ENCODE measurements around the gene CAPN5.

The CAPN5 gene

DNA sequence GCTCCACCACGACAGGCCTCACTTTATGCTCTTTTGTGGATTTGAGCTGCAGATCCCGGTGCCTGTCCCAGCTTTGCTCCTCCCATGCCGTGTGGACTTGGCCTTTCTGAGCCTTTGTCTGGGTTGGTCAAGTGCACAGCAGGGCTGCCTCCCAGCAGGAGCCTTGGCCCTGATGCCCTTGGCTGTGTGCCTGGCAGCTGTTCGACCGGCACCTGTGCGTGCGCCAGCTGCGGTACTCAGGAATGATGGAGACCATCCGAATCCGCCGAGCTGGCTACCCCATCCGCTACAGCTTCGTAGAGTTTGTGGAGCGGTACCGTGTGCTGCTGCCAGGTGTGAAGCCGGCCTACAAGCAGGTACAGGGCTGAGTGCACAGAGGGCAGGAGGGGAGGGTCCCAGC lies 107.8 kb downstream of the CAPN5 start:
- no peaks in the 10 kb centered on the region for H3K27me3 ChIP-seq (ENCODE audit: insufficient read depth, poor library complexity, severe bottlenecking)
- TF ChIP-seq, protein P1, sequence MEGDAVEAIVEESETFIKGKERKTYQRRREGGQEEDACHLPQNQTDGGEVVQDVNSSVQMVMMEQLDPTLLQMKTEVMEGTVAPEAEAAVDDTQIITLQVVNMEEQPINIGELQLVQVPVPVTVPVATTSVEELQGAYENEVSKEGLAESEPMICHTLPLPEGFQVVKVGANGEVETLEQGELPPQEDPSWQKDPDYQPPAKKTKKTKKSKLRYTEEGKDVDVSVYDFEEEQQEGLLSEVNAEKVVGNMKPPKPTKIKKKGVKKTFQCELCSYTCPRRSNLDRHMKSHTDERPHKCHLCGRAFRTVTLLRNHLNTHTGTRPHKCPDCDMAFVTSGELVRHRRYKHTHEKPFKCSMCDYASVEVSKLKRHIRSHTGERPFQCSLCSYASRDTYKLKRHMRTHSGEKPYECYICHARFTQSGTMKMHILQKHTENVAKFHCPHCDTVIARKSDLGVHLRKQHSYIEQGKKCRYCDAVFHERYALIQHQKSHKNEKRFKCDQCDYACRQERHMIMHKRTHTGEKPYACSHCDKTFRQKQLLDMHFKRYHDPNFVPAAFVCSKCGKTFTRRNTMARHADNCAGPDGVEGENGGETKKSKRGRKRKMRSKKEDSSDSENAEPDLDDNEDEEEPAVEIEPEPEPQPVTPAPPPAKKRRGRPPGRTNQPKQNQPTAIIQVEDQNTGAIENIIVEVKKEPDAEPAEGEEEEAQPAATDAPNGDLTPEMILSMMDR (IDR thresholded peaks at IDR 0.05; ENCODE audit: poor library complexity, severe bottlenecking): no peak
- no peak for DNase-seq (ENCODE audit: low spot score)
- no peak for ATAC-seq (ENCODE audit: low read depth)
- H3K4me1 ChIP-seq (ENCODE audit: insufficient read depth, poor library complexity, severe bottlenecking): no peaks in the 10 kb centered on the region
- H3K9me3 ChIP-seq (ENCODE audit: severe bottlenecking): no peaks in the 10 kb centered on the region
- H3K36me3 ChIP-seq (ENCODE audit: low read depth): no peaks in the 10 kb centered on the region
- no peak overlapping the region for H3K4me3 ChIP-seq (ENCODE audit: severe bottlenecking)
- H3K27ac ChIP-seq (ENCODE audit: poor library complexity, severe bottlenecking): no peak overlapping the region

DNA sequence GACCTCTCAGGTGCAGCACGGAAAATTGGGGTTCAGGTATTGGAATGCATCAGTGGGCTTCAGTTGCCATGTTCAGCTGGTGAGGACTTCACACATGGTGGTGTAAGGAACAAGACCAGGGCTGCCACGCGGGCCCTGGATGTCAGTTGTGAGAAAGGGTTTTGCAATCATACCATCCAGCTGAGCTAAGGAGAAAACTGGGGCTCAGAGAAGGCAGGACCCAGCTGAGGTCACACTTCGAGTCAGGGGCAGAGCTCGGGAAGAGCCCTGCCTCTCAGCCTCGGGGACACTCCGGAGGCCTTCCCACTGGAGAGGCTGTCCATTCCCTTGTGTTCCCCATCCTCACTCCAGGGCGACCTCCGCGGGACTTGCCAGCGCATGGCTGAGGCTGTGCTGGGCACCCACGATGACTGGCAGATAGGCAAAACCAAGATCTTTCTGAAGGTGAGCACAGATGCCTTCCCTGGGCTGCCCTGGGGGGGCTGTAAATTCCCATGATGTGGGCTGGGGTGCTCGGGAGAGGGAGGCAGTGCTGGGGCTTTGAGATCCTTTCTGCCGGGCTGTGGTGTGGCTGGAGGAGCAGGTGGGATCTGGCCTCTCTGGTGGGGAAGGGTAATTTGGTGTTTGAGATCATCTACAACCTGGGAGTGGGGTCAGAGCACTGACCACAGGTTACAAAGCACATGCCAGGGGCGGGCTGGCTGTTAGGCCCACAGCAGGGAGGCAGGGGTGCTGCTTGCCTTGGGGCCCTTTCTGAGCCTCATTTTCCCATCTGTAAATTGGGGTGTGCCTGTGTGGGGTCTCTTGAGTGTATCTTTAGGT lies 108.5 kb downstream of the CAPN5 start:
- H3K27me3 ChIP-seq (ENCODE audit: insufficient read depth, poor library complexity, severe bottlenecking): no peaks in the 10 kb centered on the region
- H3K9me3 ChIP-seq (ENCODE audit: severe bottlenecking): no peaks in the 10 kb centered on the region
- H3K36me3 ChIP-seq (ENCODE audit: low read depth): no peaks in the 10 kb centered on the region
- no peak overlapping the region for H3K4me3 ChIP-seq (ENCODE audit: severe bottlenecking)
- TF ChIP-seq, protein P1 (IDR thresholded peaks at IDR 0.05; ENCODE audit: poor library complexity, severe bottlenecking): no peak
- no peak for ATAC-seq (ENCODE audit: low read depth)
- H3K27ac ChIP-seq (ENCODE audit: poor library complexity, severe bottlenecking): no peak overlapping the region
- DNase-seq (ENCODE audit: low spot score): no peak
- H3K4me1 ChIP-seq (ENCODE audit: insufficient read depth, poor library complexity, severe bottlenecking): no peaks in the 10 kb centered on the region
